GM18511 (cell line): ENCODE data around the gene CREBL2.
A peak's percentile ranks its signal among the peaks of the same experiment; 100 is the strongest.
"Not testable (repeated sequence)": the region's sequence is repeated elsewhere in the genome, so short reads cannot be mapped to it uniquely, and the experiment has no call there.

Experiments used
- ATAC-seq: cut with Tn5 transposase; IDR thresholded peaks from one replicate; pipeline ENCODE4 v1.9.1; 2021; ENCODE audit warnings: mild to moderate bottlenecking, moderate library complexity; ENCODE audit not compliant: unreplicated experiment

Gene CREBL2

GRCh38 chr12:12596598-12596997 is 15.1 kb upstream of the CREBL2 start:
- ATAC-seq, result not testable (repeated sequence)

- ATAC-seq, result no peak
These were observed 12.8 kb upstream of the CREBL2 start for GRCh38 chr12:12598864-12599263.

- no peak for ATAC-seq
These were observed 11.7 kb upstream of the CREBL2 start for GRCh38 chr12:12599750-12600643.

- no peak for ATAC-seq
These were observed 11.0 kb upstream of the CREBL2 start for GRCh38 chr12:12600659-12601058.

GRCh38 chr12:12604740-12605139 is 6.9 kb upstream of the CREBL2 start:
- ATAC-seq, result no peak

GRCh38 chr12:12606781-12607589 is 4.7 kb upstream of the CREBL2 start:
- ATAC-seq, result peak; percentile 40

GRCh38 chr12:12608557-12608957 is 3.1 kb upstream of the CREBL2 start:
- no peak for ATAC-seq

- no peak for ATAC-seq
These were observed 2.0 kb upstream of the CREBL2 start for GRCh38 chr12:12609692-12610091.

- ATAC-seq, result no peak
These were observed 965 bp upstream of the CREBL2 start for GRCh38 chr12:12610711-12611110.

GRCh38 chr12:12612358-12612757 is 682 bp downstream of the CREBL2 start:
- ATAC-seq, result no peak

- no peak for ATAC-seq
These were observed 1.7 kb downstream of the CREBL2 start for GRCh38 chr12:12613344-12613743.

- no peak for ATAC-seq
These were observed 2.7 kb downstream of the CREBL2 start for GRCh38 chr12:12614342-12614741.

- ATAC-seq, result no peak
These were observed 5.0 kb downstream of the CREBL2 start for GRCh38 chr12:12616512-12617310.

- not testable (repeated sequence) for ATAC-seq
These were observed 6.4 kb downstream of the CREBL2 start for GRCh38 chr12:12618064-12618463.

- no peak for ATAC-seq
These were observed 9.1 kb downstream of the CREBL2 start for GRCh38 chr12:12620730-12621315.

GRCh38 chr12:12622418-12622817 is 10.7 kb downstream of the CREBL2 start:
- ATAC-seq, result no peak

GRCh38 chr12:12624498-12624992 is 12.9 kb downstream of the CREBL2 start:
- no peak for ATAC-seq

GRCh38 chr12:12626471-12626870 is 14.8 kb downstream of the CREBL2 start:
- no peak for ATAC-seq

- ATAC-seq, result no peak
These were observed 15.7 kb downstream of the CREBL2 start for GRCh38 chr12:12627308-12627827.

- ATAC-seq, result no peak
These were observed 16.3 kb downstream of the CREBL2 start for GRCh38 chr12:12628013-12628412.
